Ascending aorta (tissue), 2 donors: ENCODE measurements around the gene PASK. TPM values are rescaled to one million over a fixed set of nuclear protein-coding genes. Genes with fewer than 3 reads are reported as not detected.

Source experiments
- DNase-seq, 2 donors: peaks; one replicate each; pipeline ENCODE4 v3.0.0-alpha.2; 2019; ENCODE audit warnings: low spot score in 2 of 2
- H3K27ac ChIP-seq, 2 donors: fragments of 200-600 bp; sonication (generic); one replicate each; pipeline ENCODE4 v1.5.1; 2016 to 2017; ENCODE audit warnings: mild to moderate bottlenecking in 1 of 2
- H3K27me3 ChIP-seq: fragments of 200-600 bp; sonication (generic); one replicate; pipeline ENCODE4 v1.5.1; 2017
- H3K36me3 ChIP-seq, 2 donors: fragments of 200-600 bp; sonication (generic); one replicate each; pipeline ENCODE4 v1.5.1; 2016
- H3K4me1 ChIP-seq, 2 donors: fragments of 200-600 bp; sonication (generic); one replicate each; pipeline ENCODE4 v1.5.1; 2016 to 2017; ENCODE audit warnings: mild to moderate bottlenecking in 1 of 2
- H3K4me3 ChIP-seq, 2 donors: fragments of 200-600 bp; sonication (generic); one replicate each; pipeline ENCODE4 v1.5.1; 2016 to 2017; ENCODE audit warnings: mild to moderate bottlenecking in 1 of 2
- H3K9me3 ChIP-seq, 2 donors: fragments of 200-600 bp; sonication (generic); one replicate each; pipeline ENCODE4 v1.5.1; 2016
- CTCF ChIP-seq, 3 experiments: fragments of 200-600 bp in 2 of 3; fragments of 450-650 bp in 1 of 3; sonication (generic) in 2 of 3; IDR thresholded peaks; one replicate each; pipeline ENCODE4 v1.5.1; 2016 to 2019; ENCODE audit warnings: antibody characterized with exemption in 3 of 3, mild to moderate bottlenecking in 1 of 3, moderate library complexity in 1 of 3
- intact Hi-C: fragments of 100-400 bp; cut with DNase I; formaldehyde crosslinking; loops from one replicate; pipeline ENCODE4 v1.15.1; 2023
- total RNA-seq: library from RNA; depleted of rRNA; stranded (reverse); fragments of >200 nt; gene quantifications from one replicate; pipeline ENCODE4 v1.1.0, GENCODE V29; 2016

Gene PASK
- total RNA-seq, 1 donor from 2014 or later, result not detected

DNA sequence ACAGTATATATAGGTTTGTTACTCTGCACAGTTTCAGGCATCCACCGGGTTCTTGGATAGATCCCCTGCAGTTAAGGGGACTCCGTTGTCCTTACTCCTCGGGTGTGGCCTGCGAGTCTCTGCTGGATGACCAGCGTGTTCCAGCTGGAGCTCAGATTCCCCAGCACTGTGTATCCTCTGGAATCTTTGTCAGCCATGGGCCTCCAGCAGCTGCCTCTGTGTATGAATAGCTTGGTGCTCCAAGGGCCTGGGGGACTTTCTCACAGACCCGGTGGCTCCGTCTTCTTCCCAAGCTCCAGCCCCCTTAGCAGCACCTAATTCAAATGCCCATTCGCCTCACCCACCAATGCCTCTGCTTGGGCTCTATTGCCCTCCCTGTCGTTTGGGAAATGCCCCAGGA lies 45.5 kb upstream of the PASK start:
- DNase-seq, result no peak

DNA sequence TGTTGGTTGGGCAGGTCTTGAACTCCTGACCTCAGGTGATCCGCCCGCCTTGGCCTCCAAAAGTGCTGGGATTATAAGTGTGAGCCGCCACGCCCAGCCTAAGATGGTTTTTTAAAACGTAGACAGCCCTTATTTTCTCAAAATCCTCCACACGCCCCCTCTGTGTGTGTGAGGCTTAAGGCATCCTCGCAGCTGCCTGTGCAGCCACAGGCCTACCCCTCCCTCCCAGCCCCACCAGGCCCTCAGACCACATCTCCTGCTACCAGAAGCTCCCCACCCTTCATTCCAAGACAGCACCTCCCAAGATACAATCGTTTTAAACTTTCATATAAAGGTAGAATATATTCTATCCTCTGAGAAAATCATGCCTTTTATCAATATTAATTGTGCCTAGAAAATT lies 44.0 kb upstream of the PASK start:
- TF ChIP-seq CTCF (IDR thresholded peaks at IDR 0.05), result no peak
- intact Hi-C loops, result no loop called here
- no peak overlapping the region for H3K27ac ChIP-seq
- no peak for DNase-seq
- H3K4me3 ChIP-seq, result no peak overlapping the region
- H3K27me3 ChIP-seq, result no peaks in the 10 kb centered on the region
- H3K4me1 ChIP-seq, result no peaks in the 10 kb centered on the region
- no peaks in the 10 kb centered on the region for H3K9me3 ChIP-seq
- H3K36me3 ChIP-seq, result no peaks in the 10 kb centered on the region

More for the DNA sequence above, 45.5 kb upstream of the PASK start:
- Histone ChIP-seq H3K9me3 (no peaks in the 10 kb centered on the region), H3K27me3 (no peaks in the 10 kb centered on the region), H3K36me3 (no peaks in the 10 kb centered on the region), H3K4me3 (no peak overlapping the region), H3K27ac (no peak overlapping the region), H3K4me1 (no peaks in the 10 kb centered on the region)
- no peak for TF ChIP-seq CTCF (IDR thresholded peaks at IDR 0.05)
- intact Hi-C loops, result no loop called here

GRCh38 chr2:241191081-241191480 lies 41.8 kb upstream of the PASK start:
- Histone ChIP-seq H3K4me1 (no peaks in the 10 kb centered on the region), H3K4me3 (no peak overlapping the region), H3K27ac (no peak overlapping the region), H3K9me3 (no peaks in the 10 kb centered on the region), H3K36me3 (no peaks in the 10 kb centered on the region), H3K27me3 (no peaks in the 10 kb centered on the region)
- no peak for DNase-seq
- no peak for TF ChIP-seq CTCF (IDR thresholded peaks at IDR 0.05)
- intact Hi-C loops, result no loop called here

GRCh38 chr2:241190291-241190981 lies 41.2 kb upstream of the PASK start:
- DNase-seq, result no peak
- no peak overlapping the region for H3K4me3 ChIP-seq
- H3K27ac ChIP-seq, result no peak overlapping the region
- H3K27me3 ChIP-seq, result no peaks in the 10 kb centered on the region
- no peaks in the 10 kb centered on the region for H3K4me1 ChIP-seq
- H3K9me3 ChIP-seq, result no peaks in the 10 kb centered on the region
- intact Hi-C loops, result no loop called here
- no peak for TF ChIP-seq CTCF (IDR thresholded peaks at IDR 0.05)
- no peaks in the 10 kb centered on the region for H3K36me3 ChIP-seq

DNA sequence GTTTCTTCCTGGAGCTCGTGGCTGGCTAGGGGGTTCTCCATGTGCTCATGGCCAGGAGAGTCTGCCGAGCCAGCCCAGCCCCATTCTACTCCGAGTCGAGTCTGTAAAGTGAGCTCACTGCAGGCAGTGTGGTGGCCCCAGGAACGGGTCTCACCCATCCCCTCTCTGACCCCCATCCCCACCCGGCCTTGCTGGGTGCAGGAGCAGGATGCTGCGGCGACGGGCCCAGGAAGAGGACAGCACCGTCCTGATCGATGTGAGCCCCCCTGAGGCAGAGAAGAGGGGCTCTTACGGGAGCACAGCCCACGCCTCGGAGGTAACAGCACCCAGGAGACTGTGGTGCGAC lies 40.6 kb upstream of the PASK start:
- H3K36me3 ChIP-seq, result no peaks in the 10 kb centered on the region
- no peaks in the 10 kb centered on the region for H3K27me3 ChIP-seq
- no peak for DNase-seq
- H3K4me3 ChIP-seq, result no peak overlapping the region
- H3K9me3 ChIP-seq, result no peaks in the 10 kb centered on the region
- no peaks in the 10 kb centered on the region for H3K4me1 ChIP-seq
- intact Hi-C loops, result no loop called here
- H3K27ac ChIP-seq, result no peak overlapping the region
- no peak for TF ChIP-seq CTCF (IDR thresholded peaks at IDR 0.05)
